ENCODE results near the gene LMNB1.
"Not testable (repeated sequence)": the region's sequence is repeated elsewhere in the genome, so short reads cannot be mapped to it uniquely, and the experiment has no call there.

Gene LMNB1

DNA sequence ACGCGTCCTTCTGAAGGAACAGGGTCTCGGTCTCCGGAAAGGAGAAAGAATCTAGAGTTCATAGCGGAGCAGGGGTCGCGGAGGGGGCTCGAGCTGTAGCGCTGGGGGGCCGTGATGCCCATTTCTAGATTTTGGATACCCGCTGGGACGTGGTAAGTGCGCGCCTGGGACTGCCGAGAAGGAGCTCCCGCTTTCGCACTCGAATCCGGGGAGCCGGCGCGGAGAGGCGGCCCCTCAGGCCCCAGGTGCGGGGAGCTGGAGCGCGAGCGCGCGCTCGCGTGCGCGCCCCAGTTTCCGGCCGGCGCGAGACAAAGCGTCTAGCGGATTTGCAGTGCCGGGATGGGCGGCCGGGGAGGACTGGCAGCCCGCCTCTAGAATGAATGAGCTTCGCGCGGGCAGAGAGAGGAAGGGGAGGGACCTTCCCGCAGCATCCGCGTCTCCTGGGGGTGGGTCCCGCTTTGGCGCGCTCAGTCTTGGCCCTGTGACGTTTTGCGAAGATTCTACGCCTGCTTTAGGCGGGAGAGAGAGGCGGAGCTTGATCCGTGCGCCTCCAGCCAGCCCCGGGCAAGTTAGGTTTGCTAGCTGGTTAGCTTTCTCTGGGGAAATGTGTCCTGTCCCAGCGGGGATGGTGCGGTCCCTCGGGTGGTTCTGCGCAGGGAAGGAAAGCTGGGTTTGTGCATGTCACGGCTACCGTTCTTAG is 1.2 kb downstream of the LMNB1 start:
- peak; percentile 87 for FAIRE-seq
- peak; percentile 65 for DNase-seq (ENCODE audit: insufficient read length, low spot score)

DNA sequence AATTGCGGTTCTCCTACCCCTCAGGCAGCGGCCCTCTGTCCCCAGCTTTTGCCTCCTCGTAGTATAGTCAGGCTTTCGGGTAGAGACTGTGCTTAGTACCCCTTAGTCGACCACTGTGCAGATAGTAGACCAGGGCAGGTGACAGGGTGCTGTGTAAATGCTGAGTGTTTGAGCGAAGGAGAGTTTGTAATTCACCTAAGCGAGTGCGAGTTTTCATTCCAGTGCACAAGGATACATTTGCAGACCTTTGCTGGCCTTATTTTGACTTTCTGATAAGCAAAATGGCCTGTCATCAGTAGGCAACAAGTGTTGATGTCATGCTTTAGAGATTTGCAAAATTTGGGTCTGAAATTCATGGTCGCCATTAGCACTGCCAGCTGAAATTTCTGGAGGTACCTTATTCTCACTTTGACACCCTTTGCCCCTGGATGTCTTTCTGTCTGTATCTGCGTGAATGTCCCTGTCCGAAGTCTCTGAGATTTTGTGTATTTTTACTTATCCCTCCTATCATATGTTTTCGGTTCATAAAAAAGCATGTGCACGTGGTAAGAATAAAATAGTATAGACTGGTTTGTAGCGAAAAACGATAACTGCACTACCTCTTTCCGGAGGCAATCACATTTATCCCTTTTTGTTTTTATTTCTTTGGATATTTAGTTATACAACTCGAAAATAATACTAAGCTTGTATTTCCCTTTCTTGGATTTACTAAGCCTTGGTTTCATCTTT is 1.9 kb downstream of the LMNB1 start:
- DNase-seq (ENCODE audit: insufficient read length, low spot score) (no peak), FAIRE-seq (no peak)

DNA sequence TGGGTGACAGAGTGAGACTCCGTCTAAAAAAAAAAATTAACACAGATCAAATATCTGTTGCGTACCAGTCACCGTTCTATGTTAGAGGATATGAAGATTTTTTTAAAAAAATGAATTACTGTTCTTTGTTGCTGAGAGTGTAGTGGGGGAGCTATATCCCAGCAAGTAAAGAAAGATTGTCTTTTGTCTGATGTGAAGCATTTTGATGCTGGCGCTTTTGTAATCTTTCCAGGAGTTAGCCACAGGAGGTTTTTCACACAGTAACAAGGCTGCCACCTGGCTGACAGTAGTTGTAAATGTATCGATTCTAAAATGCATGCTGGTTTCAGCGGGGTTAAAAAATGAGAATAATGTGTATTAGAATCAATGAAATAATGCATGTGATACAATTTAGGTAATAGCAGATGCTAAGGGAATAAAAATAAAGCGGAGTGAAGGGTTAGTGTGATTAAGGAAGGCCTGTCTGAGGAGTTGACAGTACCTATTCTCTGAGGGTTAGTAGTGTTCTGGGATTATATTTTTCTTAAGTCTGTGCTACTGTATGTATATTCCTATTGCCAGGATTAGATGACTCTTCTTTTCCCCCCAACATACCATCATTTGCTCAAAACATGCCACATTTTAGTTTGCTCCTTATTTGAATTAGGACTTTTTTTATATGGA is 3.4 kb downstream of the LMNB1 start:
- DNase-seq (ENCODE audit: insufficient read length, low spot score) = no peak
- peak; percentile 93 for FAIRE-seq

GRCh38 chr5:126788409-126788808 is 11.5 kb downstream of the LMNB1 start:
- FAIRE-seq; DNase-seq (ENCODE audit: insufficient read length, low spot score): not testable (repeated sequence)

GRCh38 chr5:126793097-126793496 is 16.2 kb downstream of the LMNB1 start:
- no peak for DNase-seq (ENCODE audit: insufficient read length, low spot score)
- FAIRE-seq = peak; percentile 54

DNA sequence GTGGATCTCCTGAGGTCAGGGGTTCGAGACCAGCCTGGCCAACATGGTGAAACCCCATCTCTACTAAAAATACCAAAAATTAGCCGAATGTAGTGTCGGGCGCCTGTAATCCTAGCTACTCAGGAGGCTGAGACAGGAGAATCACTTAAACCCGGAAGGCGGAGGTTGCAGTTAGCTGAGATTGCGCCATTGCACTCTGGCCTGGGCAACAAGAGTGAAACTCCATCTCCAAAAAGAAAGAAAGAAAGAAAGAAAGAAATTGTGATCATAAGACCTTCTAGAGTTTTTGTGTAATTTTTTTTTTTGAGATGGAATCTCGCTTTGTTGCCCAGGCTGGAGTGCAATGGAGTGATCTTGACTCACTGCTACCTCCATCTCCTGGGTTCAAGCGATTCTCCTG is 16.7 kb downstream of the LMNB1 start:
- DNase-seq (ENCODE audit: insufficient read length, low spot score); FAIRE-seq: not testable (repeated sequence)

DNA sequence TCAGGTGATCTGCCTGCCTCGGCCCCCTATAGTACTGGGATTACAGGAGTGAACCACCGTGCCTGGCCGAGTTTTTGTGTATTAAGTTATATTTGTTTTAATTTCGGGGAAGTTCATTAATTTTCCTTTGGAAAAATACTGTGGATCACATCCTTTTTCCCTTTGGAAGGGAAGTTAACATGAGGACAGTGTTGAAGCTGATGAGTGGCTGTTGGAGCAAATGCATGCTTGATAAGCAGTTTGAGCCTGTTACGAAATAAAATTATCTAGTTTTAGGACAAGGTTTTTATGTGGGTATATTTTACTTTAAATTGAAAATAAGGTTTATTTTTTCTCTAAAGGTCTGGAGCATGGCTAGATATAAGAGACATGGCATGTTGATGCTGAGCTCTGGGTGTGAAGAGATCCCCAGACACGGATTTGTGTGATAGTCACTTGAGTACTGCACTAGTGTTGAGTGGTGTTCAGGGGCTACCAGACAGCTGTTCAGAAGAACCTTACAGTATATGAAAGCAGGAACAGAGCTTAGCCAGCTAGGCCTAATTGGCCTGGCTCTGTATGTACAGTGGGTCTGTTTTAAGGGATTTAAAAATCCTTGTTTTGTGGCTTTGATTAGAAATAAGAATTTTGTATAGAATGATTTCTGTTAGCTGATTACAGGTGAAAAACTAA is 17.4 kb downstream of the LMNB1 start:
- peak; percentile 28 for FAIRE-seq
- no peak for DNase-seq (ENCODE audit: insufficient read length, low spot score)

- FAIRE-seq (no peak), DNase-seq (ENCODE audit: insufficient read length, low spot score) (no peak)
These were observed 22.8 kb downstream of the LMNB1 start for GRCh38 chr5:126799780-126800179.

GRCh38 chr5:126801174-126801991 is 24.4 kb downstream of the LMNB1 start:
- FAIRE-seq (peak; percentile 54), DNase-seq (ENCODE audit: insufficient read length, low spot score) (no peak)

- DNase-seq (ENCODE audit: insufficient read length, low spot score) = no peak
- peak; percentile 65 for FAIRE-seq
These were observed 25.0 kb downstream of the LMNB1 start for GRCh38 chr5:126801992-126802294.

DNA sequence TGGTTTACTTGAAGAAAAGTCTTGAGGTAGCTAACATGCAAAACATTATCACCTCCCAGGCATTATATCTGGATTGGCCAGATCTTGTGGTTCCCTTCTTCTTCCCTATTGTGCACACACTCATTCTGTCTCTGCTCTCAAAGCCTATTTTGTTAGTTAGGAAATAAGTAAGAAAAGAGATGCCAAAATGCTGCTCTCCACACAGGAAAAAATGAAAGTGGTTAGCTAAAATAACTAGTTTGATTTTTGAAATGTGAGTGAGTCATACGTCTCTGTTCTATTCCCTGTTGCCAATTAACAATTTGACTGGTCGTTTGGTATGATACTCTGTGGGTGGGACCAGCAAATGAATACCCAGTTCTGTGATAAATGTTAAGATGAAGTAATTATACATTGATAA is 28.1 kb downstream of the LMNB1 start:
- FAIRE-seq = no peak

DNA sequence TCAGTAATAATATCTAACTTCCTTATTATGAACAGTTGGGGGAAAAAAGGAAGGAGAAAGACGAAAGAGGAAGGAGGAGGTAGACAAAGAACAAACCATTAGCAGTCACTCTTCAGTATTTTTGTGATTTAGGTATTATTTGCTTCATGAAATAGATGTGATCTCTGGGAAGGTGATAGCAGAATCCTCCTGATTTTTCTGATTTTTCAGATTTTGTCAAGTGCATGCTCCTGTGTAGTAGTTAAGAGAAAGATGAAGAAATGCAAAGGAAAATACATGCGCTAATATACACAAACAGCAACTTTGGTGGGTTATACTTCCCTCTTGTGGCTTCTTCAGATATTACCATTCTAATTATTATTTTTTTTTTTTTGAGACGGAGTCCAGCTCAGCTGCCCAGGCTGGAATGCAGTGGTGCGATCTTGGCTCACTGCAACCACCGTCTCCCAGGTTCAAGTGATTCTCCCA is 31.6 kb downstream of the LMNB1 start:
- peak; percentile 44 for FAIRE-seq

More for the DNA sequence above, 28.1 kb downstream of the LMNB1 start:
- no peak for DNase-seq (ENCODE audit: insufficient read length, low spot score)

DNA sequence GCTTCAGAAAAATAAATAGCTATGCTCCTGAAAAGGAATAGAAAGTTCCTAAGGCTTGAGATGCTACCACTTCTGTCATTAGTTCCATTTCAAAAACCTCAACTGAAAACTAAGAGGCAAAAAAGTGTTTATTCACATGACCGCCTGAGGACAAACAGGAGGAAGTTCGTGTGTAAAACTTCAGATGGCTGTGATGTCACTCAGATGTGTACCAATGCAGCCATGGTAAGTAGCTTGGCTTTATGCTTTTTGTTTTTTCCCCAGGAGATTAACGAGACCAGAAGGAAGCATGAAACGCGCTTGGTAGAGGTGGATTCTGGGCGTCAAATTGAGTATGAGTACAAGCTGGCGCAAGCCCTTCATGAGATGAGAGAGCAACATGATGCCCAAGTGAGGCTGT is 33.0 kb downstream of the LMNB1 start:
- FAIRE-seq = peak; percentile 8
- DNase-seq (ENCODE audit: insufficient read length, low spot score) = no peak

More for the DNA sequence above, 31.6 kb downstream of the LMNB1 start:
- DNase-seq (ENCODE audit: insufficient read length, low spot score) = no peak

GRCh38 chr5:126810596-126811380 is 33.9 kb downstream of the LMNB1 start:
- no peak for DNase-seq (ENCODE audit: insufficient read length, low spot score)
- FAIRE-seq = no peak

GRCh38 chr5:126811515-126812198 is 34.7 kb downstream of the LMNB1 start:
- no peak for DNase-seq (ENCODE audit: insufficient read length, low spot score)
- no peak for FAIRE-seq

DNA sequence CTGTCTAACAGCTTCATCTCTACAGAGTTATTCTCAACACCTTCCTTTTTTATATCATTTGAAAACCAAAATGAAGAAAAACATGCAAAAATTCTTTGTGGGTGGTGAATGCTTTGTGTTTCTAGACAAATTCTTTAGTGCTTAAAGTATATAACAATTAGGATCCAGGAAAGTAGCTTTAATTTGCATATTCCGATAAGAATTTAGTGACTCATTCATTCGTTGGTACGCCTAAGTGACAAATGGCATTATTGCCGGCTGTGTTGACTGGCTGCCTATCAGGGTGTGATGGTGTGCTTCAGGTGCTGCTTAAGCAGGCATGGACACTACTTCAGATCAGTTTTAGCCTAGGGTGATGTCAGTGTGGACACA is 35.2 kb downstream of the LMNB1 start:
- no peak for DNase-seq (ENCODE audit: insufficient read length, low spot score)
- no peak for FAIRE-seq

DNA sequence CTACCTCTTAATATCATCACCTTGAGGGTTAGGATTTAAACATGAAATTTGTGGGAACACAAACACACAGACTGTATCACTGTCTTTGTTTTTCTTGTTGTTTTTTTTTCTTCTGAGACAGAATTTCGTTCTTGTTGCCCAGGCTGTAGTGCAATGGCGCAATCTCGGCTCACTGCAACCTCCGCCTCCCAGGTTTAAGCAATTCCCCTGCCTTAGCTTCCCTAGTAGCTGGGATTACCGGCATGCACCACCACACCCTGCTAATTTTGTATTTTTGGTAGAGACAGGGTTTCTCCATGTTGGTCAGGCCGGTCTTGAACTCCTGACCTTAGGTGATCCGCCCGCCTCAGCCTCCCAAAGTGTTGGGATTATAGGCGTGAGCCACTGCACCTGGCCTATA is 36.9 kb downstream of the LMNB1 start:
- DNase-seq (ENCODE audit: insufficient read length, low spot score); FAIRE-seq: not testable (repeated sequence)

GRCh38 chr5:126814721-126815404 is 37.9 kb downstream of the LMNB1 start:
- FAIRE-seq (no peak), DNase-seq (ENCODE audit: insufficient read length, low spot score) (no peak)
